HG03196 (cell line): ENCODE measurements around the gene MPDU1.

ENCODE experiments used
- ATAC-seq: cut with Tn5 transposase; IDR thresholded peaks from one replicate; pipeline ENCODE4 v1.9.1; 2021; ENCODE audit not compliant: unreplicated experiment

MPDU1 gene

DNA sequence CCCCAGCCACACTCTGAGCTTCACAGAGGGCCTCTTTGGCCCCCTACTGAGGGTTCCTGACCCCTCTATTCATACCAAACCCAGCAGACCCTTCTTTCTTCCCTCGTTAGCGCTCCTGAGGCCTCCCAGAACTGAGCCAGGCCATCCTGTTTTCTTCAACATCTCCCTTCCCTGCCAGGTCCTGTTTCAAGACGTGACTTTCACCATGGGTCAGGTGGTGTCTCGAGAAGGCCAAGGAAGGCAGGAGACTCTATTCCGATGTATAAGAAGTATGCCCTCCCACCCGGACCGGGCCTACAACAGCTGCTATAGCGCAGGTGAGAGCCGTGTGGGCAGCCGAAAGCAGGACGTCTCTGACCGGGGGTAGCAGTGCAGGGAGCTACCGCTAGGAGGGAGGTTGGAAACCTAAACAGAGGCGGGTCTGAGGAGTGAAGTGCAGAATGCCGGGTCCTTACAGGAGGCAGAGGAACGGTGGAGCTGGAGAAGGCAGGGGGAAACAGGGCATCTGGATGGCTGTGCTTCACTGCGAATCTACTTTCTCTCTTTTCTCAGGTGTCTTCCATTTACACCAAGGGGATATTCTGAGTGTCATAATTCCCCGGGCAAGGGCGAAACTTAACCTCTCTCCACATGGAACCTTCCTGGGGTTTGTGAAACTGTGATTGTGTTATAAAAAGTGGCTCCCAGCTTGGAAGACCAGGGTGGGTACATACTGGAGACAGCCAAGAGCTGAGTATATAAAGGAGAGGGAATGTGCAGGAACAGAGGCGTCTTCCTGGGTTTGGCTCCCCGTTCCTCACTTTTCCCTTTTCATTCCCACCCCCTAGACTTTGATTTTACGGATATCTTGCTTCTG, 23.3 kb upstream of the MPDU1 start:
- ATAC-seq: no peak

GRCh38 chr17:7561028-7561575, 22.6 kb upstream of the MPDU1 start:
- peak; percentile 48 for ATAC-seq

GRCh38 chr17:7561589-7562207, 22.0 kb upstream of the MPDU1 start, which contains the start of gene SENP3:
Gene SENP3, plus strand, starts transcription at chr17:7561919. Its CDS starts 1,158 bp downstream, at chr17:7563077.
- peak; percentile 48 for ATAC-seq

DNA sequence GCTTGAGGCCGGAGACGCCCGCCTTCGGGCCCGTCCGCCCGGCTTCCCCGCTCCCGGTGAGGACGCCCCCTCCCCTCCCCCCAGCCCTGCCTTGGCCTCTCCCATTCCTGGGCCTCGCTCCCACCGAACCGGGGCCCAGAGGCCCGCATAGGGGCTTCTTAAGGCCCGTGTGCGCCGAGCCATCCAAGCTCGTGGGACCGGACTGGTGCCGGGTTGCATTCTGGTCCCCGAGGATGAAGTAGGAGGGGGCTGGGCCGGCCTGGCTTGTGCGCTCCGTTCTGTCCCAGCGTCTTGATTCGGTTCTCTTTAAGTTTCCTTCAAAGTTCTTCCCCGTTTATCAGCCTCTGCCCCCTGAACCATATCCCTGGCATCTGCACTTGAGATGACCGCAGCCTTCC, 21.4 kb upstream of the MPDU1 start:
- ATAC-seq: no peak

GRCh38 chr17:7563115-7563869, 20.4 kb upstream of the MPDU1 start:
- no peak for ATAC-seq

DNA sequence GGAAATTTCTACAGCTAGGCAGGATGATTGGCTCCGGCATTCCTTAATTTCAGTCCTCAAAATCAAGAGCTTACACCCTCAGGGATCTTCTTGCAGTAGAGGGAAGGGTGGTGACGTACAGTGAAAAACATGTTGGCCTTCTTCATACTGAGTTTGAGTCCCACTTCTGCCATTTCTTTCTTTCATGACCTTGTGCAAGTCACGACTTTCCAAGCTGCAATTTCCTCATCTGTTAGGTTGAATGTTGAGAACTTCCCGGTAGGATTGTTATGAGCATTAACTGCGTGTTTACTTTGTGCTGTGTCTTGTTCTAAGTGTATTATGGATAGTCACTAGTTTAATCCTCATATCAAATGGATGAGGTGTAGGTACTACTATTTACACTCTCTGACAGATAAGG, 14.1 kb upstream of the MPDU1 start:
- no peak for ATAC-seq

GRCh38 chr17:7570351-7570750, 13.3 kb upstream of the MPDU1 start:
- ATAC-seq: no peak

- ATAC-seq: peak; percentile 87
Observed at GRCh38 chr17:7572338-7572587, 11.4 kb upstream of the MPDU1 start.

- ATAC-seq: peak; percentile 9
Observed at GRCh38 chr17:7572588-7573323, 10.9 kb upstream of the MPDU1 start.

- no peak for ATAC-seq
Observed at GRCh38 chr17:7573324-7574080, 10.2 kb upstream of the MPDU1 start.

DNA sequence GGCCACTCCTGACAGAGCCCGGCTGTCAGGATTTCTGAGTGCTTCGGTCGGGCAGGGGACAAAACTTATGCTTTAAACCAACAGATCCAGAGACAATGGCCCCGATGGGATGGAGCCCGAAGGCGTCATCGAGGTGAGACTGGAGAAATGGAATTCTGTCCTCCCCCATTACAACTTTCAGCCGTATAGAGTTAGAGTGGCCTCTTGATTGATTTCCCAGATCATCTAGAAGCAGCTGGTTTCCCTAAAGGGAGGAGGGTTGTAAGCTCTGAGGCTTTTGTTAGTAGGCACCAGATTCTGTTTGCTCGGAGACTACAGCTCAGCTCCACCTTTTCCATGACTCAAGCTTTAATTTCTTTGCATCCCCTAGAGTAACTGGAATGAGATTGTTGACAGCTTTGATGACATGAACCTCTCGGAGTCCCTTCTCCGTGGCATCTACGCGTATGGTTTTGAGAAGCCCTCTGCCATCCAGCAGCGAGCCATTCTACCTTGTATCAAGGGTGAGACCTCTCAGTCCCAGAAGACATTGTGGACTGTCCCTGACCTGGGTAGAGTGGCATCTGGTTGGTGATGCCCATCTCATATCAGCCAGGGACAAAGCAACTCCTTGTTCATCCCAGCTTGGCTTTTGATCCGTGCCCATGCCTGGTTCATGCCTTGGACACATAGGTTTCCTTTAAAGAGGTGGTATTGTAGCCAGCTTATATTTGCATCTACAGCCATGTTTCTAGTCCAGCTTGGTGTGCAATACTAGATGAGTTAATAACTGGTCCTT, 9.3 kb upstream of the MPDU1 start:
- no peak for ATAC-seq

- ATAC-seq: no peak
Observed at GRCh38 chr17:7575481-7575883, 8.2 kb upstream of the MPDU1 start.

DNA sequence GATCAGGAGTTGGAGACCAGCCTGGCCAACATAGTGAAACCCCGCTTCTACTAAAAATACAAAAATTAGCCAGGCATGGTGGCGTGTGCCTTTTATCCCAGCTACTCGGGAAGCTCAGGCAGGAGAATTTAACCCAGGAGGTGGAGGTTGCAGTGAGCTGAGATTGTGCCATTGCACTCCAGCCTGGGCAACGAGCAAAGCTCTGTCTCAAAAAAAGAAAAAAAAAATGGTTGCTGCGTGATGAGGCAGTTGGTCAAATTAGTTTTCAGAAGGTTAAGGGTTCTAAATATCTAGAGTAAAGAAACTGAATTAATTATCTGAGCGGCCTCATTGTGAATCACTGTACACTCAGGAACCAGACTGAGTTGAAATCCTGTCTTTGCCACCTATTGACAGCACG, 7.7 kb upstream of the MPDU1 start:
- no peak for ATAC-seq

- no peak for ATAC-seq
Observed at GRCh38 chr17:7576432-7576937, 7.2 kb upstream of the MPDU1 start.

DNA sequence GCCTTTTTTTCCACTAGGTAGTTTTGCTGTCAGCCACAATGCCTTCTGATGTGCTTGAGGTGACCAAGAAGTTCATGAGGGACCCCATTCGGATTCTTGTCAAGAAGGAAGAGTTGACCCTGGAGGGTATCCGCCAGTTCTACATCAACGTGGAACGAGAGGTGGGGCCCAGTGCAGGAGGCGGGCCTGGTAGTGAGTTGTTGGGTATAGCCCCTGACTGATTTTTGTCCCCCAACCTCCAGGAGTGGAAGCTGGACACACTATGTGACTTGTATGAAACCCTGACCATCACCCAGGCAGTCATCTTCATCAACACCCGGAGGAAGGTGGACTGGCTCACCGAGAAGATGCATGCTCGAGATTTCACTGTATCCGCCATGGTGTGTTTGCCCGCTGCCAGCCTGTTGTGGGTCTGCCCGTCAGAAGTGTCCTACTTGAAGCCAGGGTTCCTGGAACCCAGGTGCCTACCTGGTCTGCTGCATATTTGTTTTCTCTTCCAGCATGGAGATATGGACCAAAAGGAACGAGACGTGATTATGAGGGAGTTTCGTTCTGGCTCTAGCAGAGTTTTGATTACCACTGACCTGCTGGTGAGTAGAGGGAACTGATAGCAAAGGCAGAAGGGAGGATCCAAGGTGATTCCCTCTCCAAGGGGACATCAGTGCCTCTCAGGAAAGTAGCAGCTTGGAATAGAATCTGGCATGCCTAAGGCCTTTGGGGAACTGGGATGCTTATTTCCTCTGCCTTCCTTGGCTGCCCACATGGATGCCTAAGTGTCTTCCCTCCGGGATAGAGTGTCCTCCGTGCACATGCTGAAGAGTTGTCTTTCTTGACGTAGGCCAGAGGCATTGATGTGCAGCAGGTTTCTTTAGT, 6.1 kb upstream of the MPDU1 start:
- ATAC-seq: no peak

DNA sequence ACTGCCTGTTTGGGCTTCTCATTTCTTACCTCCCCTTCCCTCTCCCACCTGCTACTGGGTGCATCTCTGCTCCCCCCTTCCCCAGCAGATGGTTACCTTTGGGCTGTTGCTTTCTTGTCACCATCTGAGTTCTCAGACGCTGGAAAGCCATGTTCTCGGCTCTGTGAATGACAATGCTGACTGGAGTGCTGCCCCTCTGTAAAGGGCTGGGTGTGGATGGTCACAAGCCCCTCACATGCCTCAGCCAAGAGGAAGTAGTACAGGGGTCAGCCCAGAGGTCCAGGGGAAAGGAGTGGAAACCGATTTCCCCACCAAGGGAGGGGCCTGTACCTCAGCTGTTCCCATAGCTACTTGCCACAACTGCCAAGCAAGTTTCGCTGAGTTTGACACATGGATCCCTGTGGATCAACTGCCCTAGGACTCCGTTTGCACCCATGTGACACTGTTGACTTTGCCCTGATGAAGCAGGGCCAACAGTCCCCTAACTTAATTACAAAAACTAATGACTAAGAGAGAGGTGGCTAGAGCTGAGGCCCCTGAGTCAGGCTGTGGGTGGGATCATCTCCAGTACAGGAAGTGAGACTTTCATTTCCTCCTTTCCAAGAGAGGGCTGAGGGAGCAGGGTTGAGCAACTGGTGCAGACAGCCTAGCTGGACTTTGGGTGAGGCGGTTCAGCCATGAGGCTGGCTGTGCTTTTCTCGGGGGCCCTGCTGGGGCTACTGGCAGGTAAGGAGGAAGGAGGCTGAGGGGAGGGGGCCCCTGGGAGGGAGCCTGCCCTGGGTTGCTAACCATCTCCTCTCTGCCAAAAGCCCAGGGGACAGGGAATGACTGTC, 4.4 kb upstream of the MPDU1 start, which contains the start of gene CD68:
Gene CD68, plus strand, starts transcription at position 638 of the 833 bp plus-strand sequence. Its CDS starts 40 bp downstream, at position 678.
- ATAC-seq: no peak

- no peak for ATAC-seq
Observed at GRCh38 chr17:7579834-7580603, 3.6 kb upstream of the MPDU1 start.
